Fibroblast of the conjunctiva (primary cell): Measurements from ENCODE around the gene ELAVL1.
"Not testable (repeated sequence)": the region's sequence is repeated elsewhere in the genome, so short reads cannot be mapped to it uniquely, and the experiment has no call there.

Experiments
- DNase-seq: peaks from one replicate; pipeline ENCODE4 v3.0.0-alpha.2; 2010; ENCODE audit warnings: low read depth

ELAVL1 gene

DNA sequence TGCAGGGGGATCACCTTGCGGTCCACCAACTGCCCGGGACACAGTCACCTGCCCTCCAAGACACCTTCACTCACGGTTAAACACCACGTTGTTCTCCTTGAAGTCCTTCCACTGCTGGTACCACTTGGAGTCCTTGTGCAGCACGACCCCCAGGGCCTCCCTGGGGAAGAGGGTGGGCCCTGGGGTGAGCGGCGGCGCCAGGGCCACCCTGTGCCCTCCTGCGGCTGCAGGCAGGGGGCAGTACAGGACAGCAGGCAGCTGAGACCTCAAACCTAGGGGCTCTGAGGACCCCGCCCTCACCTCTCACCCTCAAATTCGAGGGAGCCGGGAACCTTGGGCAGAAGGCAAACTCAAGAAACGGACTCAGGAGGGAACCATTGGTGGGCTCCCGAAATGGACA, 72.0 kb downstream of the ELAVL1 start:
- no peak for DNase-seq

DNA sequence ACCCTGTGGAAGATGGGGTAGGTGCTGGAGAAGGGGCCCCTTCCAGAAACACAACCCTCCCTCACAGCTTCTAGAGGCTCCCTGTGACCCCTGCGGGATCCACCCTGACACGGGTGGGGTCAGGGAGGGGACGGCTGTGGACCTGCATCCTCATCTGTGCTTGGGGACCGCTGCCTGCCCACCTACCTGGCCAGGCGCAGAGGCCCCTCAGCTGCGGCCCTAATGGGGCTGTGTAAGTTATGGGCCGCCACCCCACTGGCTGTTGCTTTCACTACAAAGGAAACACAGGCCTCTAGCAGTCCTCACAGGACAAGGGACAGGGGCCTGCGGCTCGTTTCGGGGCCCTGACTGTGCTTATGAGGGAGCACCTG, 72.5 kb downstream of the ELAVL1 start:
- no peak for DNase-seq

DNA sequence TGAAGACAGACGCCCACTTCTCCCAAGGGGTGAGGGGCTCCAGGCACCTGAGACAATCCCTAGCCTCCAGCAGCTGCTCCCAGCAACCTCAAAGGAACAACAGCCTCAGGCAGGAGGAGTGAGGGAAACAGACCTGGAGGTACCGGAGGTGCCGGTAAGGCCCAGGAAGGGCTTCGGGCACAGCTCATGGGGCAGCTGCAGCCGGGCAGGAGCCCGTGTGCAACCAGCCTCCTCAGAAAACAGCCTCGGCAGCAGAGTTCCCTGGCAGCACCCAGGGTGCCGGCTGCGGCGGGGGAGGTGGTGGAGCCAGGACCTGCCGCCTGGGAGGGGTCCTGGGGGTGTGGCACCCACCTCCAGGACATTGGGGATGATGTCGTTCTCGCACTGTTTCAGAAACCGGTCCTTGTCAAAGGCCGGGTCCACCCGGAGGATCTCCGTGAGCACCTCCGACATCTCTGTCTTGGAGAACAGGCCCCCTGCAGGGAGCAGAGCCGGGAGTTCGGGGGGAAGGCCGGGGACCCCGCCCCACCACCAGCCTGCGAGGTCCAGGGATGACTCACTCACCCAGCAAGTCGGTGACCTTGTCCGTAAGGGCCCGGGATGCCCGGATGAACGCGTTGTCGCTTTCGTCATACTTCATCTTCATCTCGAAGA, 73.0 kb downstream of the ELAVL1 start:
- no peak for DNase-seq

DNA sequence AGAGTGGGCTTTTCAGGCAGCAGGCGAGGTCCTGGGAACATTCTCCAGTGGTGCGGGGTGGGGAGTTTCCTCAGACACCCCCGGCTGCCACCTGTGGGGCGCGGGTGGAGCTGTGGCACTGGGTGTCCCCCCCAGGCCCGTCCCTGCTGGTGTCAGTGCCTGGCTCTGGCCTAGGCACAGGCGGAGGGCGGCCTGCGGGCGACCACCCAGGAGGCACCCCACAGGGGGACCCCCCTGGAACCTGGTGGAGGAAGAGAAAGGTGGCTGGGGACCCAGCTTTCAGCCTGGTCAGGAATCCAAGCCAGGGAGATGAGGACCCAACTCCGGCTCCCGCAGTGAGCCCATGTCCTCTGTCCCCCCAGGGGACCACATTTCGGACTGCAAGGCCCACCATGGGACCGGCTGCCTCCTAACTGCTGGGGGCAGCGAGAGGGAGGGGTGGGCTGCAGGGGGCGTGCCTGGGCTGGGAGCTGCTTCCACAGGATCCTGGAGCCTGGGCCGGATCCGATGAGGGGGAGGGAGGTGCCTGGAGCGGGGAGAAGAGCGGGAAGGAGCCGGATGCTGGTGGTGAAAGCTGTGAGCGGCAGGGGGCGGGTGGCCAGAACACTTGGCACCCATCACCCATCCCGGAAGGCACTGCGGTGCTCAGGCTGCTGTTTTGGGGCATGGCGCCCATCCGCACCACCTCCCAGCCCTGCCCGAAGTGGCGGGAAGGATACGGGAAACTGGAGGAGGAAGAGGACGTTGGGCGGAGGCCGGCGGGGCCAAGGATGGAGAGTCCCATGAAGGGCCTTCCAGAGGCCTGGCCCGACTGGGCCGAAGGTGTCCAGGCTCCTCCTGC, 74.0 kb downstream of the ELAVL1 start:
- DNase-seq: no peak

DNA sequence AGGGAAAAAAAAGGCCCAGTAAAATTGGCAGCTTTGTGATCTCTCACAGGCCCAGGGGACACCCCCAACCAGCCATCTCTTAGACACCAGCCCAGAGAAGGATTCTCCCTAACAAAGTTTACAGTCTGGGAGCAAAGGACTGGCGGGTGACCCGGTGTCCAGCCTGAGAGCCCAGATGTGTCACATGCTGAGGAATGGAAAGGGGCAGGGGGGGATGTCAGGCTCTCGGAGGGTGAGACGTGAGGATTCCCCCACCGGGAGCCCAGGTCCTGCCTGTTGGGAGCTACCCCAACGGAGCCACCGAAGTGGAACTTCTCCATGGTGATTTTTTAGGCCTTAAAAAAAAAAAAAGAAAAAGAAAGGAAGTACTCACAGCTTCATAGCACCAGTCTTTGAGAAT, 74.7 kb downstream of the ELAVL1 start:
- no peak for DNase-seq

DNA sequence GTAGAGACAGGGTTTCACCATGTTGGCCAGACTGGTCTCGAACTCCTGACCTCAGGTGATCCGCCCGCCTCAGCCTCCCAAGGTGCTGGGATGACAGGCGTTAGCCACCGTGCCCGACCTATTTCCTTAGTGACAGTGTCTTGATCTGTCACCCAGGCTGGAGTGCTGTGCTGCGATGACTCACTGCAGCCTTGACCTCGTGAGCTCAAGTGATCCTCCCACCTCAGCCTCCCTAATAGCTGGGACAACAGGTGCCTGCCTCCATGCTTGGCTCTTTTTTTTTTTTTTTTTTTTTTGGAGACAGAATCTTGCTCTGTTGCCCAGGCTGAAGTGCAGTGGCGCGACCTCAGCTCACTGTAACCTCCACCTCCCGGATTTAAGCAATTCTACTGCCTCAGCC, 75.4 kb downstream of the ELAVL1 start:
- DNase-seq: not testable (repeated sequence)

DNA sequence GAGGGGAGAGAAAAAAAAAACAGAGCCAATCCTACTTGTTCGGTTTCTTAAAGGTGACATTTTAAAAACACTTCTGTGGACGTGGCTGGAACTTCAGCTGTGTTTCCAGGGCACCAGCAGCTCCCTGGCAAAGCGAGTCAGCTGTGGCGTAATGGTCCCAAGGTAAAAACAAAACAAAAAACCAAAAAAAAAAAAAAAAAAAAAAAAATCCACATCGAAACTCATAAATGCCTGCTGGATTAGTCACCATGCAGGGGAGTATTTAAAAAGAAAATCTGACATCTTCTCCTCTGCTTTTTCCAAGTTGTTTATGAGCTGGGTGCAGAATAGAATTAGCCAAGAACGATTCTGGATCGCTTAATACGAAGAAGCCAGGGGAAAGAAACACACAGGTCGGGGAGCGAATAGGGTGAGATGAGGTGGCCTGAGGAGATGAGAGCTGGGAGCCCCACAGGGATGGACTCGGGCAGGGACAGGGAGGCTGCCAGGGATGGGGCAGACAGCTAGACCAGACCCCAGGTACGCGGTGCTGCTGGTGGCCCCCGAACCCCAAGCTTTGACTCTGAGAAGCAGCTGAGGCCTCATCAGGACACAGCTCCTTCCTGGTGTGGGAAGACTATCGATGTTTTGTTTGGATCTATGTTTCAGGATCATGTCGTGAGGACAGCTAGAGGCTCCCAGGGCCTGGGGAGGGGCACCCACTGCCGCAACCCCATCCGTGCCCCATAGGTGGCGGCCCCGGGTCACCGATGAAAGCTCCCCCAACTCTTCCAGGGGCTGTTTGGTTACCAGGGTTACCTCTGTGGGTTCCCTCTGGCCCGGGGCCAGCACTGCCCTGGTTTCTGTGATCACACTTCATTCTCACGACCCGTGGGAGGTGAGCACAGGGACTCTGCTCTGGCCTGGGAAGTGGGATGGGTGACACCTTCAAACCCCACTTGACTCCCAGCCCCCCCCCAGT, 76.4 kb downstream of the ELAVL1 start:
- peak; percentile 55 for DNase-seq

DNA sequence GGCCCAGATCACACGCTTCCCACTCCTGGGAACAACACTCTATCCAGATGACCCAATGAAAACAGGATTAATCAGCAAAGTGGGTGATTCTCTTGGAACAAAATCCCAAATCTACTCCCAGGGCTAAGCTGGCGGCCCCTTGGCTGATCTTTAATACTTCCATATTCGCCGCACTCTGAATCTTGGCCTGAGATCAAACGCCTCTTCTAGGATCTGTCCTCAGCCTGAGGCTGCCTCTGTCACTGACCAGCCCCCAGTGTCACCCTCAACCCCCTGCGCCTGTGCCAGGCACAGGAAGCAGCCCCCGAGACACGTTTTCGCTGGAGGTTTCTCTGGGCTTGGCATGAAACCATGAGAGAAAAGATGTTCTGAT, 77.1 kb downstream of the ELAVL1 start:
- no peak for DNase-seq

DNA sequence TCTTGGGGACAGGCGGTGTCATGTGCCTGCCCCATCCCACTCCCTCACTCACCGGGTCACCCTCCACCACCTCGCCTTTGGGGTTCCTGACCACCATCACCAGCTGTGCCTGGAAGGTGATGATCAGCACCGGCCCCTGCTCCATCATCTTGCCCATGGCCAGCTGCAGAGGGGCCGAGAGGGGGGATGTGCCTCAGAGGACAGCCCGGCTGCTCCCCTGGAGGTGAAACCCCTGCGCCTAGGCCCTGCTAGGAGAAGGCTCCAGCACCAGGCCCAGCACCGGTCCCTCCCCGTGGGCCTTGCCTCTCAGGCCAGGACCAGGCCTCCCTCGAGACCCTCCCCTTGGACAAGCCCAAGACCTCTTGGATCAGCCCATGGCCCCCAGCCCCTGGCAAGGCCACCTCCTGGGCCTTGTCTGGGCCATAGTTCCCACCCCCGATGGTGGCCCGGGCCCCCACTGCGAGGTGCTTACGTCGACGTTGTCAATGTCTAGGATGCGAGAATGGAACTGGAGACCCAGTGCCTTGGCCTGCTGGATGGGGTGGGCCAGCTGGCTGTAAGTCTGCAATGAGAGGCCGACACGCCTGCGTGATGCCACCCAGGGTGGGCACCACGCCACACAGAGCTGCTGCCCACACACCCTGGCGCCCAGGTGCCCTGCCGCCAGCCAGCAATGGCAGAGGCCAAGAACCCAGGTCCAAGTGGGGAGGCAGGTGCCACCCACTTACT, 77.7 kb downstream of the ELAVL1 start:
- no peak for DNase-seq

DNA sequence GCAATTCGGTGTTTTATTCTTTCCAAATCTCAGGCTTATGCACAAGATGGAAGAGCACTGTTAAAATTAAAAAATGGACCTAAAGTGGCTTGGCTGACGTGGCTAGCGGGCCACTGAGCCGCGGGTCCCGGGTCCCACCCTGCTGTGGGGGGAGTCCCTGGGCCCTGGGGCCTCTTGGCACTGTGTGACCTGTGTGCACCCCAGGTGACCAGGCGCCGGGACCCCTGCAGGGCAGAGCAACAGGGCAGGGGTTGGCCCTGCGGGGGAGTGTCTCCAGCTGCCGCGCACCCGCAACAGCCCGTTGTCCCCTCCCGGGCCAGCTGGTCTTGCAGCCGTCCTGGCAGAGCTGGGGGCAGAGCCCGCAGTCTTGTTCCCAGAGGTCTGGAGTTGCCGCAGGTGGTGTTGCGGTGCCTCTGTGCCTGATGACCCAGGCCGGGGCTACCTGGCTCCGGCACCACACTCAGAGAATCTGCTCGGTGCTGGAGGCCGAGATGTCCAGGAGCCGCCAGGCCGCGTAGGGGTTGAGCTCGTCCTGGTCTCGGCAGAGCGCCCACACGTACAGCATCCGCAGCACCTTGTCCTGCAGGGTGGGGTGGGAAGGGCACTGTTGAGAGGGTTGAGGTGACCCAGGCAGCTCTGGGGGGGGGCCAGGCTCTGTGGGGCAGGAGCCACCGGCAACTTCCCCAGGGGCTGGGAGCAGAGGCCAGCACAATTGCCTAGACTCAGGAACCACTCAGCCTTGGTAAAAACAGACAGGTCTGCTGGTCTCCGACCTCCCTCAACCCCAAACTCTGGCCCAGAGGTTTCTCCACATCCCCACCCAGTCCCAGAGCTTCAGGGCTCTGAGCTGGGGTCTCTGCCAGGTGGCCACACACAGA, 78.5 kb downstream of the ELAVL1 start:
- DNase-seq: no peak

DNA sequence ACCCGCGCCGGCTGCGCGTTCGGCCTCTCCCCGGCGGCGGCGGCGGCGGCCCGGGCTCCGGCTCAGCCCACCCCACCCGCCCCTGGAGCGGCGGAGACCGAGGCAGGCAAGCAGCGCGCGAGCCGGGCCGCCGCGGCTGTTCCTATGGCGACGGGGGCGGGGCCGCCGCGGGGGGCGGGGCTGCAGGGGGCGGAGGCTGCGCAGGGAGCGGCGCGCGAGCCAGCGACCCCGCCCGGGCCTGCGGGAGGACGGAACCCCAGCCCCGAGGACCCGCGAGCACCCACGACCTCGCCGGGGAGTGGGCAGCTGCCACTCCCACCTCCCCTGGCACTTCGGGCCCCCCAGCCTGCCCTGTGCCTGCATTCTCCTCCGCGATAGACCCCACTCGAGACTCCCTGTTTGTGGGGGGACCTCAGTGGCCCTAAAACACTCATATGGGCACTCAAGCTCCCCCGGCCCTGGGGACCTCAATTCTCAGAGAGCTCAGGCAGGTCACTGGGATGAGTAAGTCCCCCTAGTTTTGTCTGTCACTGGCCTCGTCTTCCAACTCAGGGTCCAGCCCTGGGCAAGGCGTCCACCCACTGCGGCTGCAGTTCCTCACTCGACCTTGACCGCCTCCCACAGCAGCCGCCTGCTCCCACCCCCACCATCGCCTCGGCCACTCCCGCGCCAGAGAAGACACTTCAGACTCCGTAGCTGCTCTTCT, 79.3 kb downstream of the ELAVL1 start, which contains the start of gene CTXN1:
CTXN1 (minus strand) TSS at position 115 of the 706 bp plus-strand sequence. CDS start 597 bp downstream, outside the sequence.
- DNase-seq: no peak

DNA sequence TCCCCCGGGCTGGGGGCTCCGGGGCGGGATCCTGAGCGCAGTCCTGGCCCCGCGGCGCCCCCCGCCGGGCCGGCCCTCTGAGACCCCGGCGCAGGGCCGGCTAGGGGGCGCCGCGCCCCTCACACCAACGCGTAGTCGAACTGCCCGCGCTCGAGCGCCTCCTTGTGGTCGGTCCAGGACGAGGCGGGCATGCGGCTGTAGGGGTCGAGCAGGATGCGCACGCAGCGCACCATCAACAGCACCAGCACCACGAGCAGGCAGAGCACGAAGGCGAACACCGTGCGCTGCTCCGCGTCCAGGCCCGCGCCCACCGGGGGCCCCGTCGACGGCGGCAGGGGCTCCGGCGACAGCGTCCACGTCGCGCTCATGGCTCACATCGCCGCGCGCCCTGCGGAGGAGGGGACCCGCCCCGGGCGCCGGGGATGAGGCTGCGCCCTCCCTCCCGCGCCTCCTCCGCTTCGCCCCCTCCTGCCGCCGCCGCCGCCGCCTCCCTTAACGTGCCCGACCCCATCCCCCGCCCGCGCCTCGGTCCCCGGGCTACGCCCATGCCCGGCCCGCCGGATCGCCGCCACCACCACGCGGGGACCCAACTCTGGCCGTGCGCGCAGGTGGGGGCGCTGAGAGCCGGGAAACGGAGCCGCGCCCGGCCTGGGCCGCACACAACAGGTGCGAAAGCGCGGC, 80.1 kb downstream of the ELAVL1 start:
- DNase-seq: no peak

DNA sequence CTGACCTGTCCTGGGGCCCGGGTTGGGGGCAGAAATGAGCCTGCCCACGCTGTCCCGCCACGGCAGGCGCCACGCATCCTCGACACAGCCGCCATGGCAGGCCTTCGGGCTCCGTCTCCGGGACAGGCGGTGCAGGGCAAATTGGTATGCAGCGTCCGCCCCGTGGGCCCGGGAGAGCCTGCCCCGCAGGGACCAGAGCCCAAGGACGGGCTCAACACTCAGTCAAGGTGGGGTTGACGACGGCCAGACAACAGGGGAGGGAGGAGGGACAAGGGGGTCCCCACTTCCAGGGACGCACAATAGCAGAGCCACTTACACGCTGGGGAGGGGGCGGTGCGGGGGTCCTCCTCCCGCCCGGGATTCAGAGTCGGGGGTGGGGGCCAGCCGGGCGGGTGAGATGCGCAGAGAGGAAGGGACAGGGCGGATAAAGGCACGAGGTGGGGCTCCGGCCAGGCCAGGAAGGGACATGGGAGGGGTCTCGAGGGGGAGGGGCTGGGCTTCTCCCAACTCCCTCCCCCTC, 80.7 kb downstream of the ELAVL1 start:
- DNase-seq: no peak

DNA sequence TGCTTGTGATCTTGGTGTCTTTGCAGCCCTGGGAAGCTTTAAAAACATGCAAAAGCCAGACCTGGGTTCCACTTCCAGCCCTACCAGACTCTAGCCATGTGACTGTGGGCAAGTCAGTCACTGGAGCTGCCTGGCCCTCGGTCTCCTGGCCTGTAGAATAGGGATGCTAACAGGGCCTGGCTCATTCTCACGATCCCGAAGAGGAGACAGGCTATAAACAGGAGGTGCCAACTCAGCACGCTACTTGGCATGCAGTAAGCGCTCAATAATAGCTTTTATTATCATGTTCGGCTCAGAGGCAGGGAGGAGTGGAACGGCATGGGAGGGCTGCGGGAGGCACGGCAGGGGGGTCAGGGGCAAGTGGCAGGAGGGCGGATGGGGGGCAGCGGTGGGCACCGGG, 81.2 kb downstream of the ELAVL1 start:
- DNase-seq: no peak

DNA sequence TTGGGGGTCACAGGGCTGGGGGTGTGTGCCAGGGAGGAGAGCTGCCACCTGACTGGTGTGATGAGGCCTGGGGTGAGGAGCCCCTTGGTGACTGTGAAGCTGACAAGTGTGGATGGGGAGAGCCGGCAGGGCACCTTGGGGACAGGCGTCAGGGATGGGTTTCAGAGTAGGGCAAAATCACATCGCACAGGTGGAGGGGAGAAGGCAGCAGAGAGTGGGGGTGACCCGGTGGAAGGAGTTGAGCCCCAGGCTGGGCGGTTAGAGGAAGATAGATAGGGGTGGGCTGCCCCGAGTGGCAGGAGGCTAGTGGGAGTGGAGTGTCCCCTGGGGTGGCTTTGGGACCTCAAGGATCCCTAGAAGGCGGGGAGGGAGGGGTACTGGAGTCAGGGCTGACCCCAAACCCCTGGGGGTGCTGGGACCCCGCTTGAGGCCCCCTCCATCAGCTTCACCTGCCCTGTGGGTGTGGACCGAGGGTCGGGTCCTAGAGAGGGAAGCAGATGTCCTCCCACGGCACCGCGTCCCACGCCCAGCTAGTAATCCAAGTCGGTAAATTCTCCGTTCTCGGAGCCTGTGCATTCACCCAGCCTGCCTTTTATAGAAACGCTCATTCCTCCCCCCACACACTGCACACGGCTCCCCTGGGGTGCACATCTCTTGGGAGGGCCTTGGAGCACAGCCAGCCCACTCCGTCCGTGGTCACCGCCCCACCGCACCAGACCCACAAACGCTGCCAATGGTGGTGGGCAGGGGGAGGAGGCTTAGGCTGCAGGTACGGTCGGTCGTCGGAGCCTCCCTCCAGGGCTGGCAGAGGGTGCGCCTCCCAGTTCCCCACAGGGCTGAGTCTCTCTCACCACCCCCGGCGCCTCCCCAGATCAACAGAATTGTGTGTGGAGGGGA, 81.9 kb downstream of the ELAVL1 start:
- no peak for DNase-seq

DNA sequence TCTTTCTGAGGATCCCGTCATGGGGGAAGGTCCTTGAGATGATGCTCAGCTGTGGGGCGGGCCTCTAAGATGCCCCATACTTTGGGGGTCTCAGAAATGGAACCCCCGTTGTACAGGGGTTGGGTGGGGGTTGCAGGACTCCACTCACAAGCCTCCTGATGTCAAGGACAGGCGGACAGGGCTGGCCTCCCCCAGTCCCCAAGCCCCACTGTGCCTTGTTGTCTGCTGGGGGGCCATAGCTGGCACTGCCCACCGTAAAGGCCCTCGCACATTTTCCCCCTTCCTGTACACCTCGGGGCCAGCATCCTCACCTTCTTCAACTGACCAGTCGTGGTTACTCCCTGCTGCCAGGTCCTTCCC, 82.6 kb downstream of the ELAVL1 start:
- DNase-seq: no peak

DNA sequence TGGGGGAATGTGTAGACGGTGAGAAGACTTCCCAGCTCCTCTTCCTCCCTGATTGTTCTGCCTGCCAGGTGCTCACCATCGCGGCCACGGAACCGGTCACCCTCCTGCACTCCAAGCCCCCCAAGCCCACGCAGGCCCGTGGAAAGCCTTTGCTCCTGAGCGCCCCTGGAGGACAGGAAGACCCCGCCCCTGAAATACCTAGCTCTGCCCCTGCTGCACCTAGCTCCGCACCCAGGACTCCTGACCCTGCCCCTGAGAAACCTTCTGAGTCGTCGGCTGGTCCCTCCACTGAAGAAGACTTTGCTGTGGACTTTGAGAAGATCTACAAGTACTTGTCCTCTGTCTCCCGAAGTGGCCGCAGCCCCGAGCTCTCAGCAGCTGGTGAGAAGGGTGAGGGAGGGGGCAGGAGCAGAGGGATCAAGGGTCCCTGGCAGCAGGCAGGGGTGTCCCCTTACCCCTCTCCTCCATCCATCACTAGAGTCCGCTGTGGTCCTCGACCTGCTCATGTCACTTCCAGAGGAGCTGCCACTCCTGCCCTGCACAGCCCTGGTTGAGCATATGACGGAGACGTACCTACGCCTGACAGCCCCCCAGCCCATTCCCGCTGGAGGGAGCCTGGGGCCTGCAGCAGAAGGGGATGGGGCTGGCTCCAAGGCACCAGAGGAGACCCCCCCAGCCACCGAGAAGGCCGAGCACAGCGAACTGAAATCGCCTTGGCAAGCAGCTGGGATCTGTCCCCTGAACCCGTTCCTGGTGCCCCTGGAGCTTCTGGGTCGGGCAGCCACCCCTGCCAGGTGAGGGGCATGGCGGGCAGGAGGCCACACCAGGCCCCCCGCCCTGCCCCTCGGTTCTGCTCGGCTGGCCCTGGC, 83.2 kb downstream of the ELAVL1 start:
- DNase-seq: no peak
